Measurements from ENCODE around the gene ZNF236.

The ZNF236 gene

GRCh38 chr18:76850112-76850511, 27.8 kb downstream of the ZNF236 start:
- DNase-seq = no peak
- peaks cover 5 to 13% (median 5%) of the 10 kb centered on the region in 3 donors for H3K36me3 ChIP-seq
- TF ChIP-seq CTCF (IDR thresholded peaks at IDR 0.05) = no peak
- intact Hi-C loops (cut with DNase I; ENCODE audit: low total_unique reads) = no loop called here
- H3K4me1 ChIP-seq = no peaks in the 10 kb centered on the region
- H3K9me3 ChIP-seq = no peaks in the 10 kb centered on the region
- H3K4me3 ChIP-seq = no peak overlapping the region
- H3K27me3 ChIP-seq = no peaks in the 10 kb centered on the region
- no peak overlapping the region for H3K27ac ChIP-seq

- peaks cover 10 to 26% (median 23%) of the 10 kb centered on the region in 3 donors for H3K36me3 ChIP-seq
- no peaks in the 10 kb centered on the region for H3K27me3 ChIP-seq
- TF ChIP-seq CTCF (IDR thresholded peaks at IDR 0.05) = no peak
- no peaks in the 10 kb centered on the region for H3K9me3 ChIP-seq
- no peaks in the 10 kb centered on the region for H3K4me1 ChIP-seq
- no peak for DNase-seq
- H3K27ac ChIP-seq = no peak overlapping the region
- no peak overlapping the region for H3K4me3 ChIP-seq
- intact Hi-C loops (cut with DNase I; ENCODE audit: low total_unique reads) = no loop called here
Measured at GRCh38 chr18:76855594-76855993, 33.2 kb downstream of the ZNF236 start.

GRCh38 chr18:76857476-76857875, 35.1 kb downstream of the ZNF236 start:
- H3K27me3 ChIP-seq = no peaks in the 10 kb centered on the region
- H3K4me1 ChIP-seq = no peaks in the 10 kb centered on the region
- DNase-seq = no peak
- TF ChIP-seq CTCF (IDR thresholded peaks at IDR 0.05) = no peak
- intact Hi-C loops (cut with DNase I; ENCODE audit: low total_unique reads) = no loop called here
- peaks cover 14 to 42% (median 34%) of the 10 kb centered on the region in 3 donors for H3K36me3 ChIP-seq
- H3K9me3 ChIP-seq = no peaks in the 10 kb centered on the region
- no peak overlapping the region for H3K27ac ChIP-seq
- H3K4me3 ChIP-seq = no peak overlapping the region

GRCh38 chr18:76859474-76860339, 37.4 kb downstream of the ZNF236 start:
- intact Hi-C loops (cut with DNase I; ENCODE audit: low total_unique reads) = no loop called here
- Histone ChIP-seq H3K27ac (no peak overlapping the region), H3K27me3 (no peaks in the 10 kb centered on the region), H3K4me3 (no peak overlapping the region), H3K4me1 (no peaks in the 10 kb centered on the region), H3K9me3 (no peaks in the 10 kb centered on the region), H3K36me3 (peaks cover 18 to 40% (median 40%) of the 10 kb centered on the region in 3 donors)
- DNase-seq = no peak
- no peak for TF ChIP-seq CTCF (IDR thresholded peaks at IDR 0.05)

GRCh38 chr18:76860411-76860810, 38.1 kb downstream of the ZNF236 start:
- no peak overlapping the region for H3K4me3 ChIP-seq
- H3K9me3 ChIP-seq = no peaks in the 10 kb centered on the region
- intact Hi-C loops (cut with DNase I; ENCODE audit: low total_unique reads) = no loop called here
- no peak for DNase-seq
- no peaks in the 10 kb centered on the region for H3K27me3 ChIP-seq
- no peak overlapping the region for H3K27ac ChIP-seq
- H3K36me3 ChIP-seq = peaks cover 18 to 45% (median 33%) of the 10 kb centered on the region in 3 donors
- TF ChIP-seq CTCF (IDR thresholded peaks at IDR 0.05) = no peak
- no peaks in the 10 kb centered on the region for H3K4me1 ChIP-seq
